GM23338 (cell line): Measurements from ENCODE around the gene SBF2. TPM values are rescaled to one million over a fixed set of nuclear protein-coding genes. Genes with fewer than 3 reads are reported as not detected.

Experiments used
- ATAC-seq: fragments of 200-7000 bp; cut with Tn5 transposase; 3 replicates; pipeline ENCODE4 v1.9.1; 2020
- DNase-seq: peaks from one replicate; pipeline ENCODE4 v3.0.0-alpha.2; 2015; ENCODE audit warnings: low spot score
- H2AFZ ChIP-seq: fragments of 200-600 bp; sonication (generic); 2 replicates; pipeline ENCODE4 v1.8.0; 2016; ENCODE audit warnings: antibody characterized with exemption, mild to moderate bottlenecking, moderate library complexity
- H3F3A ChIP-seq: fragments of 200-600 bp; sonication (generic); replicated peaks from 2 replicates; pipeline ENCODE4 v1.8.0; 2017; ENCODE audit warnings: antibody characterized with exemption, mixed run types, low read depth
- H3K27ac ChIP-seq: fragments of 200-600 bp; sonication (generic); 2 replicates; pipeline ENCODE4 v1.6.1; 2016; ENCODE audit warnings: low read depth
- H3K27me3 ChIP-seq: fragments of 200-600 bp; sonication (generic); 2 replicates; pipeline ENCODE4 v1.8.0; 2016; ENCODE audit warnings: mild to moderate bottlenecking, mixed run types, moderate library complexity; ENCODE audit not compliant: insufficient read depth
- H3K36me3 ChIP-seq: fragments of 200-600 bp; sonication (generic); 2 replicates; pipeline ENCODE4 v1.8.0; 2016; ENCODE audit warnings: mild to moderate bottlenecking; ENCODE audit not compliant: insufficient read depth
- H3K4me1 ChIP-seq: fragments of 200-600 bp; sonication (generic); 2 replicates; pipeline ENCODE4 v1.8.0; 2016; ENCODE audit warnings: mild to moderate bottlenecking, moderate library complexity; ENCODE audit not compliant: insufficient read depth
- H3K4me2 ChIP-seq: fragments of 200-600 bp; sonication (generic); 2 replicates; pipeline ENCODE4 v1.7.1; 2017; ENCODE audit warnings: mixed run types
- H3K4me3 ChIP-seq: fragments of 200-600 bp; sonication (generic); 2 replicates; pipeline ENCODE4 v1.6.1; 2016; ENCODE audit warnings: mixed run types
- H3K79me2 ChIP-seq: fragments of 200-600 bp; sonication (generic); replicated peaks from 2 replicates; pipeline ENCODE4 v1.8.0; 2017; ENCODE audit warnings: mild to moderate bottlenecking; ENCODE audit not compliant: insufficient read depth
- H3K9me2 ChIP-seq: fragments of 200-600 bp; sonication (generic); 2 replicates; pipeline ENCODE4 v1.8.0; 2017; ENCODE audit not compliant: insufficient read depth
- H4K20me1 ChIP-seq: fragments of 200-600 bp; sonication (generic); replicated peaks from 2 replicates; pipeline ENCODE4 v1.8.0; 2017; ENCODE audit warnings: mild to moderate bottlenecking; ENCODE audit not compliant: insufficient read depth
- H3K27ac Mint-ChIP-seq: 2 replicates; pipeline ENCODE4 v1.8.0; 2020; ENCODE audit warnings: inconsistent platforms, mild to moderate bottlenecking, moderate library complexity, mixed read lengths
- H3K27me3 Mint-ChIP-seq: 3 replicates; pipeline ENCODE4 v1.8.0; 2022; ENCODE audit warnings: low read depth, mild to moderate bottlenecking, moderate library complexity, mixed read lengths, inconsistent platforms; ENCODE audit not compliant: insufficient read depth, poor library complexity
- H3K36me3 Mint-ChIP-seq: 3 replicates; pipeline ENCODE4 v1.8.0; 2021; ENCODE audit warnings: low read depth, mild to moderate bottlenecking, inconsistent platforms, moderate library complexity, mixed read lengths
- H3K4me1 Mint-ChIP-seq: 3 replicates; pipeline ENCODE4 v1.8.0; 2020; ENCODE audit warnings: mild to moderate bottlenecking, inconsistent platforms, mixed read lengths
- H3K4me3 Mint-ChIP-seq: 3 replicates; pipeline ENCODE4 v1.8.0; 2021; ENCODE audit warnings: moderate library complexity, mild to moderate bottlenecking, inconsistent platforms, mixed read lengths
- H3K9me3 Mint-ChIP-seq: 3 replicates; pipeline ENCODE4 v1.8.0; 2020; ENCODE audit warnings: moderate library complexity, mild to moderate bottlenecking, inconsistent platforms, mixed read lengths
- CREB1 ChIP-seq: fragments of 250-450 bp; sonication (Bioruptor Pico); IDR thresholded peaks from 2 replicates; pipeline ENCODE4 v1.5.0; 2020; ENCODE audit warnings: low read depth, mild to moderate bottlenecking, moderate library complexity
- EZH2phosphoT487 ChIP-seq: fragments of 200-600 bp; sonication (generic); IDR thresholded peaks from one replicate; pipeline ENCODE4 v1.8.1; 2018; ENCODE audit warnings: antibody characterized with exemption; ENCODE audit not compliant: unreplicated experiment
- NANOG ChIP-seq: IDR thresholded peaks from 2 replicates; pipeline ENCODE4 v1.6.1; 2016; ENCODE audit warnings: antibody characterized with exemption, borderline replicate concordance
- POLR2AphosphoS5 ChIP-seq: IDR thresholded peaks from 2 replicates; pipeline ENCODE4 v1.6.1; 2016; ENCODE audit warnings: antibody characterized with exemption, low read depth
- STAT1 ChIP-seq: IDR thresholded peaks from one replicate; pipeline ENCODE4 v1.6.1; 2016; ENCODE audit warnings: antibody characterized with exemption; ENCODE audit not compliant: unreplicated experiment
- ZNF331 ChIP-seq: fragments of 250-450 bp; sonication (Bioruptor Pico); IDR thresholded peaks from 2 replicates; pipeline ENCODE4 v1.5.0; 2020; ENCODE audit warnings: low read depth, mild to moderate bottlenecking, moderate library complexity
- polyA plus RNA-seq: library from polyadenylated mRNA; unstranded; fragments of >200 nt; fragmentation: Nextera tagmentation; extraction: Ambion mirVana; gene quantifications from 2 replicates; pipeline ENCODE4 v1.2.1, GENCODE V29; 2016
- total RNA-seq: library from RNA; depleted of rRNA; stranded (reverse); fragments of >200 nt; shearing (Covaris generic); gene quantifications from 2 replicates; pipeline ENCODE4 v1.2.3, GENCODE V29; 2014
- TF ChIP-seq, protein P1 (sequence below): fragments of 250-450 bp; sonication (Bioruptor Pico); IDR thresholded peaks from 2 replicates; pipeline ENCODE4 v1.5.0; 2020; ENCODE audit warnings: mild to moderate bottlenecking, moderate library complexity
- TF ChIP-seq, protein P2 (sequence below): IDR thresholded peaks from 2 replicates; pipeline ENCODE4 v1.6.1; 2016; ENCODE audit warnings: antibody characterized with exemption

SBF2 gene
- total and polyA plus RNA-seq, 2 experiments from 2014 or later: 25.6 to 53.5 TPM

DNA sequence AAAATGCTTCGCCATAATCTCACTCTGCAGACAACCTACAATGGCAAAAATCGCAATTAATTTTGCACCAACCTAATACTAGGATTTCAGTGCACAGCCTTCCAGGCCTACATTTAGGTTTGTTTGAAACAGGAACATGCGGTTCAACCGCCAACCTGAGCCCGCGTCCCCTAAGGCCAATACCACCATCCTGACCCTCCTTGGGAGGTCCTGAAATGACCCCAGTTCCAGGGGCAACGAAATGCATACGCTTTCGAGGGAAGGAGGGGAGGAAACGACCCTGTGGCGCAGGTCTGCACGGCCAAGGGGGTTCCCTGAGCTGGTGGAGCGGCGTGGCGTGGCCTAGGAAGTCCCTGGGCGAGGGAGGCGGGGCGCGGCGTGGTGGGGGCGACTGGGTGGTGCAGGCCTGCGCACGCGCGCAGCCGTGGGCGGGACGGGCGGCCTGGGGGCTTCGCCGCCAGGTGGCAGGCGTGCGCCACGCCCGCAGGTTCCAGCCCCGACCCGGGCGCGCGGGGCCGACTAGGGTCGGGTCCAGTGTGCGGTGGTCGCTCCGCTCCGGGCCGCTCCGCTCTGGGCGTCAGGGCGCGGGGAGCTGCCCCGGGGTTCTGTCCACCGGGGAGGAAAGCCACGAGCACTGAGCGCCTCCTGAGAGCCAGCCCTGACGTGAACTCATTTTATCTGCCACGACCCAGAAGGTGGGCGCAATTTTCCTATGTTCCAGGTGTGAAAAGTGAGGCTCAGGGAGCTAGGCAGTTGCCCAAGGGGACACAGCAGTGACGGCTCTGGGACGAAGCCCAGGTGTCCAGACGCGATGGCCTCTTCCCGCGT, 536.0 kb downstream of the SBF2 start (continued):
- TF ChIP-seq, protein P1, sequence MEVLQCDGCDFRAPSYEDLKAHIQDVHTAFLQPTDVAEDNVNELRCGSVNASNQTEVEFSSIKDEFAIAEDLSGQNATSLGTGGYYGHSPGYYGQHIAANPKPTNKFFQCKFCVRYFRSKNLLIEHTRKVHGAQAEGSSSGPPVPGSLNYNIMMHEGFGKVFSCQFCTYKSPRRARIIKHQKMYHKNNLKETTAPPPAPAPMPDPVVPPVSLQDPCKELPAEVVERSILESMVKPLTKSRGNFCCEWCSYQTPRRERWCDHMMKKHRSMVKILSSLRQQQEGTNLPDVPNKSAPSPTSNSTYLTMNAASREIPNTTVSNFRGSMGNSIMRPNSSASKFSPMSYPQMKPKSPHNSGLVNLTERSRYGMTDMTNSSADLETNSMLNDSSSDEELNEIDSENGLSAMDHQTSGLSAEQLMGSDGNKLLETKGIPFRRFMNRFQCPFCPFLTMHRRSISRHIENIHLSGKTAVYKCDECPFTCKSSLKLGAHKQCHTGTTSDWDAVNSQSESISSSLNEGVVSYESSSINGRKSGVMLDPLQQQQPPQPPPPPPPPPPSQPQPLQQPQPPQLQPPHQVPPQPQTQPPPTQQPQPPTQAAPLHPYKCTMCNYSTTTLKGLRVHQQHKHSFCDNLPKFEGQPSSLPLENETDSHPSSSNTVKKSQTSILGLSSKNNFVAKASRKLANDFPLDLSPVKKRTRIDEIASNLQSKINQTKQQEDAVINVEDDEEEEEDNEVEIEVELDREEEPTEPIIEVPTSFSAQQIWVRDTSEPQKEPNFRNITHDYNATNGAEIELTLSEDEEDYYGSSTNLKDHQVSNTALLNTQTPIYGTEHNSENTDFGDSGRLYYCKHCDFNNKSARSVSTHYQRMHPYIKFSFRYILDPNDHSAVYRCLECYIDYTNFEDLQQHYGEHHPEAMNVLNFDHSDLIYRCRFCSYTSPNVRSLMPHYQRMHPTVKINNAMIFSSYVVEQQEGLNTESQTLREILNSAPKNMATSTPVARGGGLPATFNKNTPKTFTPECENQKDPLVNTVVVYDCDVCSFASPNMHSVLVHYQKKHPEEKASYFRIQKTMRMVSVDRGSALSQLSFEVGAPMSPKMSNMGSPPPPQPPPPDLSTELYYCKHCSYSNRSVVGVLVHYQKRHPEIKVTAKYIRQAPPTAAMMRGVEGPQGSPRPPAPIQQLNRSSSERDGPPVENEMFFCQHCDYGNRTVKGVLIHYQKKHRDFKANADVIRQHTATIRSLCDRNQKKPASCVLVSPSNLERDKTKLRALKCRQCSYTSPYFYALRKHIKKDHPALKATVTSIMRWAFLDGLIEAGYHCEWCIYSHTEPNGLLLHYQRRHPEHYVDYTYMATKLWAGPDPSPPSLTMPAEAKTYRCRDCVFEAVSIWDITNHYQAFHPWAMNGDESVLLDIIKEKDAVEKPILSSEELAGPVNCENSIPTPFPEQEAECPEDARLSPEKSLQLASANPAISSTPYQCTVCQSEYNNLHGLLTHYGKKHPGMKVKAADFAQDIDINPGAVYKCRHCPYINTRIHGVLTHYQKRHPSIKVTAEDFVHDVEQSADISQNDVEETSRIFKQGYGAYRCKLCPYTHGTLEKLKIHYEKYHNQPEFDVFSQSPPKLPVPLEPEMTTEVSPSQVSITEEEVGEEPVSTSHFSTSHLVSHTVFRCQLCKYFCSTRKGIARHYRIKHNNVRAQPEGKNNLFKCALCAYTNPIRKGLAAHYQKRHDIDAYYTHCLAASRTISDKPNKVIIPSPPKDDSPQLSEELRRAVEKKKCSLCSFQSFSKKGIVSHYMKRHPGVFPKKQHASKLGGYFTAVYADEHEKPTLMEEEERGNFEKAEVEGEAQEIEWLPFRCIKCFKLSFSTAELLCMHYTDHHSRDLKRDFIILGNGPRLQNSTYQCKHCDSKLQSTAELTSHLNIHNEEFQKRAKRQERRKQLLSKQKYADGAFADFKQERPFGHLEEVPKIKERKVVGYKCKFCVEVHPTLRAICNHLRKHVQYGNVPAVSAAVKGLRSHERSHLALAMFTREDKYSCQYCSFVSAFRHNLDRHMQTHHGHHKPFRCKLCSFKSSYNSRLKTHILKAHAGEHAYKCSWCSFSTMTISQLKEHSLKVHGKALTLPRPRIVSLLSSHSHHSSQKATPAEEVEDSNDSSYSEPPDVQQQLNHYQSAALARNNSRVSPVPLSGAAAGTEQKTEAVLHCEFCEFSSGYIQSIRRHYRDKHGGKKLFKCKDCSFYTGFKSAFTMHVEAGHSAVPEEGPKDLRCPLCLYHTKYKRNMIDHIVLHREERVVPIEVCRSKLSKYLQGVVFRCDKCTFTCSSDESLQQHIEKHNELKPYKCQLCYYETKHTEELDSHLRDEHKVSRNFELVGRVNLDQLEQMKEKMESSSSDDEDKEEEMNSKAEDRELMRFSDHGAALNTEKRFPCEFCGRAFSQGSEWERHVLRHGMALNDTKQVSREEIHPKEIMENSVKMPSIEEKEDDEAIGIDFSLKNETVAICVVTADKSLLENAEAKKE (CRISPR knock-in tag): no peak

DNA sequence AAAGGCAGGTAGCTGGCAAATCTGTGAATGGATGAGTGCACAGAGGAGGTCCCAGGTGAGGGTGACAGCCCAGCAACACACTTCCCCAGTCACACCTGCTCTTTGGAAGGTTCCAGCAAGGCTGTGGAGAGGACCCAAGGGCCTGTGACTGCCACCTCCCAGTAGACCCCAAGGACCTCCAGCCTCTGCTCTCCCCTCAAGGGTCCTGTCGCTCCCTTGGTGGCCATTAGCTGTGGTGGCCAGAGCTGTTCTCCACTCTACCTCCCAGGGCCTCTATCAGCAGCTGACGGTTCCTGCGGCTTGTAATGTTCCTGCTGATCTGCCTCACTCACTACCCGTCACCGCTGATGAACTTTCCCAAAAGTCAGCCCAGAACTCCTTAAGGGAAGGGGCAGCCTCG, 537.1 kb downstream of the SBF2 start:
- Histone ChIP-seq H2AFZ (no peak overlapping the region), H3K4me1 (peaks cover 35% of the 10 kb centered on the region), H3F3A (0 out of 2 replicates have a peak, but pooled peaks cover 12% of the 10 kb centered on the region), H3K4me3 (no peak overlapping the region), H3K4me2 (no peak overlapping the region), H3K9me2 (peaks cover 2% of the 10 kb centered on the region; the same call in 1 of the 2 replicates), H3K27me3 (no peaks in the 10 kb centered on the region), H4K20me1 (no peaks in the 10 kb centered on the region), H3K79me2 (no peaks in the 10 kb centered on the region), H3K36me3 (no peaks in the 10 kb centered on the region), H3K27ac (no peak overlapping the region)
- Mint-ChIP-seq H3K27ac (no peak overlapping the region), H3K4me3 (no peak overlapping the region), H3K9me3 (no peaks in the 10 kb centered on the region), H3K27me3 (peaks cover 6% of the 10 kb centered on the region), H3K4me1 (peaks cover 36% of the 10 kb centered on the region), H3K36me3 (0 out of 3 replicates have a peak, but pooled peaks cover 2% of the 10 kb centered on the region)
- DNase-seq (no peak), ATAC-seq (no peak)
- TF ChIP-seq STAT1: no peak
- no peak for TF ChIP-seq POLR2AphosphoS5
- TF ChIP-seq, protein P1 (CRISPR knock-in tag): no peak
- TF ChIP-seq EZH2phosphoT487: no peak
- TF ChIP-seq ZNF331: no peak
- TF ChIP-seq, protein P2, sequence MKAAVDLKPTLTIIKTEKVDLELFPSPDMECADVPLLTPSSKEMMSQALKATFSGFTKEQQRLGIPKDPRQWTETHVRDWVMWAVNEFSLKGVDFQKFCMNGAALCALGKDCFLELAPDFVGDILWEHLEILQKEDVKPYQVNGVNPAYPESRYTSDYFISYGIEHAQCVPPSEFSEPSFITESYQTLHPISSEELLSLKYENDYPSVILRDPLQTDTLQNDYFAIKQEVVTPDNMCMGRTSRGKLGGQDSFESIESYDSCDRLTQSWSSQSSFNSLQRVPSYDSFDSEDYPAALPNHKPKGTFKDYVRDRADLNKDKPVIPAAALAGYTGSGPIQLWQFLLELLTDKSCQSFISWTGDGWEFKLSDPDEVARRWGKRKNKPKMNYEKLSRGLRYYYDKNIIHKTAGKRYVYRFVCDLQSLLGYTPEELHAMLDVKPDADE: no peak
- no peak for TF ChIP-seq CREB1
- TF ChIP-seq NANOG: no peak
